ENCODE results near the gene GRAMD1C.

GRCh38 chr3:113927556-113927955, 89.0 kb downstream of the GRAMD1C start:
- no peak for TF ChIP-seq RFX5 (IDR thresholded peaks at IDR 0.05; ENCODE audit: low read length)
- no peak for TF ChIP-seq RAD21 (IDR thresholded peaks at IDR 0.05; ENCODE audit: low read length)
- TF ChIP-seq CTCF (IDR thresholded peaks at IDR 0.05): no peak
- no peak for TF ChIP-seq MAX (IDR thresholded peaks at IDR 0.05; ENCODE audit: low read depth)
- TF ChIP-seq JUND (IDR thresholded peaks at IDR 0.05): no peak
- TF ChIP-seq NRF1 (IDR thresholded peaks at IDR 0.05; ENCODE audit: low read depth, low read length): no peak
- TF ChIP-seq ZBTB33 (IDR thresholded peaks at IDR 0.05; ENCODE audit: borderline replicate concordance, low read depth): no peak

All from SK-N-SH (cell line).